HepG2 (cell line): ENCODE measurements around the gene BPIFB6. TPM values are rescaled to one million over a fixed set of nuclear protein-coding genes. Genes with fewer than 3 reads are reported as not detected.
A peak's percentile ranks its signal among the peaks of the same experiment; 100 is the strongest.

ENCODE experiments used
- ARNT2 ChIP-seq: sonication (generic); formaldehyde crosslinking; IDR thresholded peaks from 2 replicates; pipeline ENCODE4 v1.8.0; 2022; ENCODE audit warnings: mild to moderate bottlenecking, low read depth, missing genetic modification reagents, moderate library complexity
- EZH2 ChIP-seq: conservative IDR thresholded peaks from 2 replicates; pipeline ENCODE4 v1.6.1; 2012; ENCODE audit warnings: mild to moderate bottlenecking, low read depth, low read length, moderate library complexity
- NBN ChIP-seq: fragments of 450-650 bp; conservative IDR thresholded peaks from 2 replicates; pipeline ENCODE4 v1.6.1; 2017
- RBFOX2 ChIP-seq: fragments of 200-400 bp; formaldehyde crosslinking; IDR thresholded peaks from 2 replicates; pipeline ENCODE4 v1.6.1; 2017; ENCODE audit warnings: low read depth, mild to moderate bottlenecking, low read length
- RBM22 ChIP-seq: fragments of 200-400 bp; formaldehyde crosslinking; optimal IDR thresholded peaks from 2 replicates; pipeline ENCODE3; 2017; ENCODE audit warnings: mild to moderate bottlenecking, low read length, moderate library complexity
- SNAI1 ChIP-seq: sonication (generic); formaldehyde crosslinking; IDR thresholded peaks from 2 replicates; pipeline ENCODE4 v1.5.0; 2020; ENCODE audit warnings: mild to moderate bottlenecking, missing genetic modification reagents, borderline replicate concordance
- SSRP1 ChIP-seq: IDR thresholded peaks from 2 replicates; pipeline ENCODE4 v1.6.1; 2016; ENCODE audit warnings: control low read depth
- ZNF569 ChIP-seq: sonication (generic); formaldehyde crosslinking; IDR thresholded peaks from 2 replicates; pipeline ENCODE4 v1.5.0; 2020; ENCODE audit warnings: mild to moderate bottlenecking, missing genetic modification reagents, moderate library complexity, borderline replicate concordance
- polyA plus RNA-seq, 8 experiments: library from polyadenylated mRNA; depleted of rRNA in 3 of 8; stranded (reverse) in 7 of 8; unstranded in 1 of 8; fragments of >200 nt; fragmentation: Illumina TruSeq in 4 of 8; extraction: Trizol in 4 of 8; gene quantifications; 2 replicates each; pipeline versions ENCODE4 v1.2.1 to v1.2.3, GENCODE V29; 2011 to 2016; ENCODE audit warnings: low read depth in 4 of 8, missing spikeins in 1 of 8, mixed read lengths in 1 of 8; ENCODE audit not compliant: insufficient read depth in 1 of 8
- total RNA-seq, 5 experiments: library from RNA; depleted of rRNA; stranded (reverse); fragments of >200 nt; fragmentation: Illumina TruSeq; extraction: Trizol; gene quantifications; 2 replicates each; pipeline ENCODE4 v1.2.3, GENCODE V29; 2016; ENCODE audit warnings: low read depth in 1 of 5
- TF ChIP-seq, protein P1 (sequence below): sonication (generic); formaldehyde crosslinking; IDR thresholded peaks from 2 replicates; pipeline ENCODE4 v1.5.0; 2020; ENCODE audit warnings: mild to moderate bottlenecking, missing genetic modification reagents
- TF ChIP-seq, protein P2 (sequence below): sonication (generic); formaldehyde crosslinking; IDR thresholded peaks from 2 replicates; pipeline ENCODE4 v1.4.0; 2020; ENCODE audit warnings: missing genetic modification reagents, borderline replicate concordance
- TF ChIP-seq, protein P3 (sequence below), 2 experiments: sonication (generic) in 1 of 2; formaldehyde crosslinking in 1 of 2; IDR thresholded peaks; 2 replicates each; pipeline versions ENCODE4 v1.6.1 to v1.9.0; 2014 to 2022; ENCODE audit warnings: antibody characterized with exemption in 1 of 2, borderline replicate concordance in 1 of 2, inconsistent platforms in 1 of 2, low read depth in 1 of 2, missing genetic modification reagents in 1 of 2
- TF ChIP-seq, protein P4 (sequence below): conservative IDR thresholded peaks from 2 replicates; pipeline ENCODE4 v1.6.1; 2018; ENCODE audit warnings: missing genetic modification reagents
- TF ChIP-seq, protein P5 (sequence below): sonication (generic); formaldehyde crosslinking; IDR thresholded peaks from 2 replicates; pipeline ENCODE4 v1.4.0; 2020; ENCODE audit warnings: missing genetic modification reagents, low read depth, mild to moderate bottlenecking, borderline replicate concordance

BPIFB6 gene
- total and polyA plus RNA-seq, 2 of the 13 experiments (the other 11 are each of a cell fraction or from before 2014, with no cell fraction given): 0.13 to 1.7 TPM

DNA sequence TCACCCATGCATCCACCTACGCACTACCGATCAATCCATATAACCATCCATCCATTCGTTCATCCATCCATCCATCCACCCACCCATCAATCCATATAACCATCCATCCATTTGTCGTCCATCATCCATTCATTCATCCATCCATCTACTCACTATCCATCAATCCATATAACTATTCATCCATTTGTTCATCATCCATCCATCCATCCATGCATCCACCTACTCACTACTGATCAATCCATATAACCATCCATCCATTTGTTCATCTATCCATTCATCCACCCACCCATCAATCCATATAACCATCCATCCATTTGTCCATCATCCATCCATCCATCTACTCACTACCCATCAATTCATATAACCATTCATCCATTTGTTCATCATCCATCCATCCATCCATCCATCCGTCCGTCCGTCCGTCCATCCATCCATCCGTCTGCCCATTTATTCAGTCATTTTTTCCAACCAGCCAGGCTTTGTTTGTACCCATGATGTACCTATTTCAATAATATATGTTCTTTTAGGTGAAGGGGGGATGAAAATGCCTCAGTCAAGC lies 6.1 kb upstream of the BPIFB6 start (continued):
- TF ChIP-seq, protein P1, sequence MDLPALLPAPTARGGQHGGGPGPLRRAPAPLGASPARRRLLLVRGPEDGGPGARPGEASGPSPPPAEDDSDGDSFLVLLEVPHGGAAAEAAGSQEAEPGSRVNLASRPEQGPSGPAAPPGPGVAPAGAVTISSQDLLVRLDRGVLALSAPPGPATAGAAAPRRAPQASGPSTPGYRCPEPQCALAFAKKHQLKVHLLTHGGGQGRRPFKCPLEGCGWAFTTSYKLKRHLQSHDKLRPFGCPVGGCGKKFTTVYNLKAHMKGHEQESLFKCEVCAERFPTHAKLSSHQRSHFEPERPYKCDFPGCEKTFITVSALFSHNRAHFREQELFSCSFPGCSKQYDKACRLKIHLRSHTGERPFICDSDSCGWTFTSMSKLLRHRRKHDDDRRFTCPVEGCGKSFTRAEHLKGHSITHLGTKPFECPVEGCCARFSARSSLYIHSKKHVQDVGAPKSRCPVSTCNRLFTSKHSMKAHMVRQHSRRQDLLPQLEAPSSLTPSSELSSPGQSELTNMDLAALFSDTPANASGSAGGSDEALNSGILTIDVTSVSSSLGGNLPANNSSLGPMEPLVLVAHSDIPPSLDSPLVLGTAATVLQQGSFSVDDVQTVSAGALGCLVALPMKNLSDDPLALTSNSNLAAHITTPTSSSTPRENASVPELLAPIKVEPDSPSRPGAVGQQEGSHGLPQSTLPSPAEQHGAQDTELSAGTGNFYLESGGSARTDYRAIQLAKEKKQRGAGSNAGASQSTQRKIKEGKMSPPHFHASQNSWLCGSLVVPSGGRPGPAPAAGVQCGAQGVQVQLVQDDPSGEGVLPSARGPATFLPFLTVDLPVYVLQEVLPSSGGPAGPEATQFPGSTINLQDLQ (CRISPR knock-in tag): peak; percentile 41; the same call in 1 of the 2 replicates
- no peak for TF ChIP-seq EZH2
- peak; percentile 74 for TF ChIP-seq RBFOX2
- no peak for TF ChIP-seq SNAI1 (CRISPR knock-in tag)
- TF ChIP-seq, protein P2, sequence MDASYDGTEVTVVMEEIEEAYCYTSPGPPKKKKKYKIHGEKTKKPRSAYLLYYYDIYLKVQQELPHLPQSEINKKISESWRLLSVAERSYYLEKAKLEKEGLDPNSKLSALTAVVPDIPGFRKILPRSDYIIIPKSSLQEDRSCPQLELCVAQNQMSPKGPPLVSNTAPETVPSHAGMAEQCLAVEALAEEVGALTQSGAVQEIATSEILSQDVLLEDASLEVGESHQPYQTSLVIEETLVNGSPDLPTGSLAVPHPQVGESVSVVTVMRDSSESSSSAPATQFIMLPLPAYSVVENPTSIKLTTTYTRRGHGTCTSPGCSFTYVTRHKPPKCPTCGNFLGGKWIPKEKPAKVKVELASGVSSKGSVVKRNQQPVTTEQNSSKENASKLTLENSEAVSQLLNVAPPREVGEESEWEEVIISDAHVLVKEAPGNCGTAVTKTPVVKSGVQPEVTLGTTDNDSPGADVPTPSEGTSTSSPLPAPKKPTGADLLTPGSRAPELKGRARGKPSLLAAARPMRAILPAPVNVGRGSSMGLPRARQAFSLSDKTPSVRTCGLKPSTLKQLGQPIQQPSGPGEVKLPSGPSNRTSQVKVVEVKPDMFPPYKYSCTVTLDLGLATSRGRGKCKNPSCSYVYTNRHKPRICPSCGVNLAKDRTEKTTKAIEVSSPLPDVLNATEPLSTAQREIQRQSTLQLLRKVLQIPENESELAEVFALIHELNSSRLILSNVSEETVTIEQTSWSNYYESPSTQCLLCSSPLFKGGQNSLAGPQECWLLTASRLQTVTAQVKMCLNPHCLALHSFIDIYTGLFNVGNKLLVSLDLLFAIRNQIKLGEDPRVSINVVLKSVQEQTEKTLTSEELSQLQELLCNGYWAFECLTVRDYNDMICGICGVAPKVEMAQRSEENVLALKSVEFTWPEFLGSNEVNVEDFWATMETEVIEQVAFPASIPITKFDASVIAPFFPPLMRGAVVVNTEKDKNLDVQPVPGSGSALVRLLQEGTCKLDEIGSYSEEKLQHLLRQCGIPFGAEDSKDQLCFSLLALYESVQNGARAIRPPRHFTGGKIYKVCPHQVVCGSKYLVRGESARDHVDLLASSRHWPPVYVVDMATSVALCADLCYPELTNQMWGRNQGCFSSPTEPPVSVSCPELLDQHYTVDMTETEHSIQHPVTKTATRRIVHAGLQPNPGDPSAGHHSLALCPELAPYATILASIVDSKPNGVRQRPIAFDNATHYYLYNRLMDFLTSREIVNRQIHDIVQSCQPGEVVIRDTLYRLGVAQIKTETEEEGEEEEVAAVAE: peak; percentile 12; the same call in 1 of the 2 replicates
- TF ChIP-seq ZNF569 (CRISPR knock-in tag): no peak
- TF ChIP-seq RBM22: peak; percentile 64
- peak; percentile 91; the same call in 1 of the 2 replicates for TF ChIP-seq NBN
- no peak for TF ChIP-seq ARNT2 (CRISPR knock-in tag)
- TF ChIP-seq, protein P3, sequence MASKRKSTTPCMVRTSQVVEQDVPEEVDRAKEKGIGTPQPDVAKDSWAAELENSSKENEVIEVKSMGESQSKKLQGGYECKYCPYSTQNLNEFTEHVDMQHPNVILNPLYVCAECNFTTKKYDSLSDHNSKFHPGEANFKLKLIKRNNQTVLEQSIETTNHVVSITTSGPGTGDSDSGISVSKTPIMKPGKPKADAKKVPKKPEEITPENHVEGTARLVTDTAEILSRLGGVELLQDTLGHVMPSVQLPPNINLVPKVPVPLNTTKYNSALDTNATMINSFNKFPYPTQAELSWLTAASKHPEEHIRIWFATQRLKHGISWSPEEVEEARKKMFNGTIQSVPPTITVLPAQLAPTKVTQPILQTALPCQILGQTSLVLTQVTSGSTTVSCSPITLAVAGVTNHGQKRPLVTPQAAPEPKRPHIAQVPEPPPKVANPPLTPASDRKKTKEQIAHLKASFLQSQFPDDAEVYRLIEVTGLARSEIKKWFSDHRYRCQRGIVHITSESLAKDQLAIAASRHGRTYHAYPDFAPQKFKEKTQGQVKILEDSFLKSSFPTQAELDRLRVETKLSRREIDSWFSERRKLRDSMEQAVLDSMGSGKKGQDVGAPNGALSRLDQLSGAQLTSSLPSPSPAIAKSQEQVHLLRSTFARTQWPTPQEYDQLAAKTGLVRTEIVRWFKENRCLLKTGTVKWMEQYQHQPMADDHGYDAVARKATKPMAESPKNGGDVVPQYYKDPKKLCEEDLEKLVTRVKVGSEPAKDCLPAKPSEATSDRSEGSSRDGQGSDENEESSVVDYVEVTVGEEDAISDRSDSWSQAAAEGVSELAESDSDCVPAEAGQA (IDR thresholded peaks at IDR 0.05; ENCODE audit: low read depth): no peak
- TF ChIP-seq, protein P3 (CRISPR knock-in tag; IDR thresholded peaks at IDR 0.05; ENCODE audit: borderline replicate concordance): no peak
- TF ChIP-seq SSRP1 (CRISPR knock-in tag): peak; percentile 85; the same call in 1 of the 2 replicates
- TF ChIP-seq, protein P4, sequence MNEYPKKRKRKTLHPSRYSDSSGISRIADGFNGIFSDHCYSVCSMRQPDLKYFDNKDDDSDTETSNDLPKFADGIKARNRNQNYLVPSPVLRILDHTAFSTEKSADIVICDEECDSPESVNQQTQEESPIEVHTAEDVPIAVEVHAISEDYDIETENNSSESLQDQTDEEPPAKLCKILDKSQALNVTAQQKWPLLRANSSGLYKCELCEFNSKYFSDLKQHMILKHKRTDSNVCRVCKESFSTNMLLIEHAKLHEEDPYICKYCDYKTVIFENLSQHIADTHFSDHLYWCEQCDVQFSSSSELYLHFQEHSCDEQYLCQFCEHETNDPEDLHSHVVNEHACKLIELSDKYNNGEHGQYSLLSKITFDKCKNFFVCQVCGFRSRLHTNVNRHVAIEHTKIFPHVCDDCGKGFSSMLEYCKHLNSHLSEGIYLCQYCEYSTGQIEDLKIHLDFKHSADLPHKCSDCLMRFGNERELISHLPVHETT (CRISPR knock-in tag): peak; percentile 43; the same call in 1 of the 2 replicates
- TF ChIP-seq, protein P5, sequence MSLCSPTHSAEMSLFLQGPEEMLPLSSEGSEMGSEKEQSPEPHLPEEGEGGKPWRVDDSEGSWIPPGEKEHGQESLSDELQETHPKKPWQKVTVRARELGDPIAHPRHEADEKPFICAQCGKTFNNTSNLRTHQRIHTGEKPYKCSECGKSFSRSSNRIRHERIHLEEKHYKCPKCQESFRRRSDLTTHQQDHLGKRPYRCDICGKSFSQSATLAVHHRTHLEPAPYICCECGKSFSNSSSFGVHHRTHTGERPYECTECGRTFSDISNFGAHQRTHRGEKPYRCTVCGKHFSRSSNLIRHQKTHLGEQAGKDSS (CRISPR knock-in tag): no peak
